PC-3 (cell line): ENCODE data around the gene SH3RF3.

ENCODE experiments used
- CTCF ChIP-seq: fragments of 300-600 bp; sonication (generic); conservative IDR thresholded peaks from 2 replicates; pipeline ENCODE4 v1.5.1; 2017; ENCODE audit warnings: antibody characterized with exemption, low read depth, mild to moderate bottlenecking, low read length
- EZH2 ChIP-seq: fragments of 300-600 bp; sonication (generic); IDR thresholded peaks from one replicate; pipeline ENCODE4 v1.6.1; 2017; ENCODE audit warnings: antibody characterized with exemption, mild to moderate bottlenecking, low read length; ENCODE audit not compliant: unreplicated experiment
- EZH2phosphoT487 ChIP-seq: fragments of 300-600 bp; sonication (generic); IDR thresholded peaks from 2 replicates; pipeline ENCODE4 v1.6.1; 2018; ENCODE audit warnings: mild to moderate bottlenecking, antibody characterized with exemption, low read length, borderline replicate concordance

- TF ChIP-seq CTCF = no peak
- no peak for TF ChIP-seq EZH2
- no peak for TF ChIP-seq EZH2phosphoT487
These were observed 153.9 kb downstream of the SH3RF3 start for GRCh38 chr2:109282865-109283264.
